ENCODE data around the gene GNE.

Gene GNE

GRCh38 chr9:36213989-36214388 is 44.3 kb downstream of the GNE start:
- 0 out of 2 replicates have a peak, but pooled peaks have one; percentile 26 for TF ChIP-seq NFIC (IDR thresholded peaks at IDR 0.05)
- no peak for TF ChIP-seq CEBPB (IDR thresholded peaks at IDR 0.05)
- no peak for TF ChIP-seq EP300 (IDR thresholded peaks at IDR 0.05; ENCODE audit: borderline replicate concordance)
- no peak for TF ChIP-seq ZBTB7A (IDR thresholded peaks at IDR 0.05; ENCODE audit: low read depth)
- TF ChIP-seq TAF1 (IDR thresholded peaks at IDR 0.05; ENCODE audit: low read depth): no peak
- no peak for TF ChIP-seq TEAD4 (IDR thresholded peaks at IDR 0.05)
- TF ChIP-seq FOXM1 (IDR thresholded peaks at IDR 0.05; ENCODE audit: borderline replicate concordance, low read depth): no peak
- TF ChIP-seq YY1 (IDR thresholded peaks at IDR 0.05; ENCODE audit: low read depth): no peak

- no peak for TF ChIP-seq FOXM1 (IDR thresholded peaks at IDR 0.05; ENCODE audit: borderline replicate concordance, low read depth)
- TF ChIP-seq YY1 (IDR thresholded peaks at IDR 0.05; ENCODE audit: low read depth): no peak
- no peak for TF ChIP-seq ZBTB7A (IDR thresholded peaks at IDR 0.05; ENCODE audit: low read depth)
- TF ChIP-seq, protein P1, sequence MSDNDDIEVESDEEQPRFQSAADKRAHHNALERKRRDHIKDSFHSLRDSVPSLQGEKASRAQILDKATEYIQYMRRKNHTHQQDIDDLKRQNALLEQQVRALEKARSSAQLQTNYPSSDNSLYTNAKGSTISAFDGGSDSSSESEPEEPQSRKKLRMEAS (IDR thresholded peaks at IDR 0.05): no peak
- no peak for TF ChIP-seq EGR1 (IDR thresholded peaks at IDR 0.05)
- TF ChIP-seq TCF12 (IDR thresholded peaks at IDR 0.05; ENCODE audit: low read depth): no peak
- no peak for TF ChIP-seq EP300 (IDR thresholded peaks at IDR 0.05; ENCODE audit: borderline replicate concordance)
- TF ChIP-seq CEBPB (IDR thresholded peaks at IDR 0.05): no peak
- TF ChIP-seq REST (IDR thresholded peaks at IDR 0.05; ENCODE audit: low read depth): no peak
- no peak for TF ChIP-seq CREB1 (IDR thresholded peaks at IDR 0.05; ENCODE audit: low read depth)
- no peak for TF ChIP-seq TEAD4 (IDR thresholded peaks at IDR 0.05)
- TF ChIP-seq, protein P2, sequence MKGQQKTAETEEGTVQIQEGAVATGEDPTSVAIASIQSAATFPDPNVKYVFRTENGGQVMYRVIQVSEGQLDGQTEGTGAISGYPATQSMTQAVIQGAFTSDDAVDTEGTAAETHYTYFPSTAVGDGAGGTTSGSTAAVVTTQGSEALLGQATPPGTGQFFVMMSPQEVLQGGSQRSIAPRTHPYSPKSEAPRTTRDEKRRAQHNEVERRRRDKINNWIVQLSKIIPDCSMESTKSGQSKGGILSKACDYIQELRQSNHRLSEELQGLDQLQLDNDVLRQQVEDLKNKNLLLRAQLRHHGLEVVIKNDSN (IDR thresholded peaks at IDR 0.05): no peak
These were observed 44.9 kb downstream of the GNE start for GRCh38 chr9:36213387-36213786.

DNA sequence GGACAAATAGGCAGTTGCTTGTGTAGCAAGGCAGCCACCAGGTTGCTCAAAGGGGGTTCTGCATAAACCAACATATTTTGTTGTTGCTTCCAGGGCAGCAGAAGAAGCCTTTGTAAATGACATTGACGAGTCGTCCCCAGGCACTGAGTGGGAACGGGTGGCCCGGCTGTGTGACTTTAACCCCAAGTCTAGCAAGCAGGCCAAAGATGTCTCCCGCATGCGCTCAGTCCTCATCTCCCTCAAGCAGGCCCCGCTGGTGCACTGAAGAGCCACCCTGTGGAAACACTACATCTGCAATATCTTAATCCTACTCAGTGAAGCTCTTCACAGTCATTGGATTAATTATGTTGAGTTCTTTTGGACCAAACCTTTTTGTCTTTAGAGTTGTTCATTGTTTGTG is 46.7 kb downstream of the GNE start:
- TF ChIP-seq NFIC (IDR thresholded peaks at IDR 0.05) (no peak), ZBTB7A (IDR thresholded peaks at IDR 0.05; ENCODE audit: low read depth) (no peak), CEBPB (IDR thresholded peaks at IDR 0.05) (no peak), TEAD4 (IDR thresholded peaks at IDR 0.05) (no peak), REST (IDR thresholded peaks at IDR 0.05; ENCODE audit: low read depth) (no peak), TAF1 (IDR thresholded peaks at IDR 0.05; ENCODE audit: low read depth) (no peak)

DNA sequence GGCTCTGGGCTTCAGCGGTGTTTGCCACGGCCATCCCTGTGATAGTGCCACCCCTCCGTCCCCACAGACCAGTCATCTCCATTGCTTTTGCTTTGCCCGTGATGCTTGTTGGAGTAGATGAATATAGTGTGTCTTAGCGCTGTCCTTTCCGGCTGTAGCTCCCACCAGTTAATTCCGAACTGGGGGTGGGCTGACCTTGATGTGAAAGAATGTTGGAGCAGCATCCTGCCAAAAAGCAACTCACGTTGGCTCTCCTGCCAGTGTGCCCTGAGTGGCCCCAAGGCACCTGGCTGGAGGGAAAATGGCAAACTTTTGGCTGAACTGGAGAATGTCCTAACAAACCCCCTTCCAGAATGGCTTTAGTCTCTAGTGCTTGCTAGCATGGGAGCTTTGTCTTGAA is 47.5 kb downstream of the GNE start:
- no peak for TF ChIP-seq CREB1 (IDR thresholded peaks at IDR 0.05; ENCODE audit: low read depth)

DNA sequence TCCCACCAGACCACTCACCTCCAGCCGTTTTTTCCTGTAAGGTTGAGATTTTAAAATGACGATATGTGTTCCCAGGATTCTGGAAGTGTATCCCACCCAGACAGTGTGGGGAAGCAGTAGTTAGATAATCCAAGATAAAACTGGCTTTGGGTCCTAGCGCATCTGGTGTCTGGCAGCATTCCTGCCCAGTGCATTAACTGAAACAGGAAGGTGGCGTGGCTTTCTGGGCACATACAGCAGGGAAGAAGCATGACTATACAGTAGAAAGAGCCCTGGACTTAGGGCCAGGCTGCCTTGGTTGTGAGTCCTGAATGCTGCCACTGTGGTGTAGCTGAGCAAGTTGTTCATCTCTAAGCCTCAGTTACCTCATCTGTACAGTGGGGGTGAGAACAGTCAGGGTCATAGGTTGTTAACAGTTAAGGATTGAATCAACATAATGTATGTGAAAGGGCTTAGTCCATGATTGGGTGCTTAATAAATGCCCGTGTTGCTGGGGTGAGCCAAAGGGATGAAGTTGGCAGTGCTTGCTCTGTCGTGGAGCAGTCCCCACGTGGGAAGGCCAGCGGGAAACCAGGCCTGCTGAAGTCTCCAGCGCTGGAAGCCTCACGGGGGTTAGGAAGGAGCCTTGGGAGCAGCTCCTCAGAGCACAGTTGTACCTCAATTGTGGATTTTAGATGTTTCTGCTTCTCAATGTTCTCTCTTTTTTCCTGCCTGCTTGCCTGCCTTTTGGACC is 49.6 kb downstream of the GNE start:
- no peak for TF ChIP-seq RAD21 (IDR thresholded peaks at IDR 0.05; ENCODE audit: low read depth)
- TF ChIP-seq NFIC (IDR thresholded peaks at IDR 0.05): no peak
- TF ChIP-seq TAF1 (IDR thresholded peaks at IDR 0.05; ENCODE audit: low read depth): no peak
- no peak for TF ChIP-seq CREB1 (IDR thresholded peaks at IDR 0.05; ENCODE audit: low read depth)

GRCh38 chr9:36207546-36208012 is 50.7 kb downstream of the GNE start:
- no peak for TF ChIP-seq REST (IDR thresholded peaks at IDR 0.05; ENCODE audit: low read depth)
- TF ChIP-seq YY1 (IDR thresholded peaks at IDR 0.05; ENCODE audit: low read depth): no peak
- TF ChIP-seq RAD21 (IDR thresholded peaks at IDR 0.05; ENCODE audit: low read depth): no peak
- no peak for TF ChIP-seq ZBTB7A (IDR thresholded peaks at IDR 0.05; ENCODE audit: low read depth)
- TF ChIP-seq, protein P2 (IDR thresholded peaks at IDR 0.05): no peak
- no peak for TF ChIP-seq FOXM1 (IDR thresholded peaks at IDR 0.05; ENCODE audit: borderline replicate concordance, low read depth)
- TF ChIP-seq EP300 (IDR thresholded peaks at IDR 0.05; ENCODE audit: borderline replicate concordance): no peak
- TF ChIP-seq NFIC (IDR thresholded peaks at IDR 0.05): no peak
- TF ChIP-seq TAF1 (IDR thresholded peaks at IDR 0.05; ENCODE audit: low read depth): no peak
- TF ChIP-seq, protein P1 (IDR thresholded peaks at IDR 0.05): no peak
- no peak for TF ChIP-seq EGR1 (IDR thresholded peaks at IDR 0.05)
- TF ChIP-seq TCF12 (IDR thresholded peaks at IDR 0.05; ENCODE audit: low read depth): no peak
- TF ChIP-seq TEAD4 (IDR thresholded peaks at IDR 0.05): no peak
- TF ChIP-seq CREB1 (IDR thresholded peaks at IDR 0.05; ENCODE audit: low read depth): no peak
- TF ChIP-seq CEBPB (IDR thresholded peaks at IDR 0.05): no peak
